Muscle of leg (tissue), 11 donors: ENCODE data around the gene ANKFN1. TPM values are rescaled to one million over a fixed set of nuclear protein-coding genes. Genes with fewer than 3 reads are reported as not detected.

Experiments
- DNase-seq: peaks from one replicate; pipeline ENCODE4 v3.0.0; 2013
- H3K27ac ChIP-seq: one replicate; pipeline ENCODE4 v1.5.1; 2013; ENCODE audit warnings: mild to moderate bottlenecking, low read length, control low read depth
- H3K27me3 ChIP-seq: one replicate; pipeline ENCODE4 v1.6.1; 2013; ENCODE audit warnings: low read length; ENCODE audit not compliant: control insufficient read depth, insufficient read depth
- H3K36me3 ChIP-seq: one replicate; pipeline ENCODE4 v1.6.1; 2013; ENCODE audit warnings: low read length; ENCODE audit not compliant: control insufficient read depth, insufficient read depth
- H3K4me1 ChIP-seq: one replicate; pipeline ENCODE4 v1.6.1; 2013; ENCODE audit warnings: low read length; ENCODE audit not compliant: control insufficient read depth, insufficient read depth
- H3K4me3 ChIP-seq: one replicate; pipeline ENCODE4 v1.5.1; 2013; ENCODE audit warnings: low read length, control low read depth
- H3K9me3 ChIP-seq: replicated peaks from 2 replicates; pipeline ENCODE4 v1.6.1; 2013; ENCODE audit warnings: low read depth, low read length; ENCODE audit not compliant: control insufficient read depth
- whole genome bisulfite sequencing: methylation state at CpG from one replicate; pipeline ENCODE4 v1.1.5; 2013; ENCODE audit warnings: missing lambda C conversion rate; ENCODE audit not compliant: insufficient coverage; 5-methylcytosine and 5-hydroxymethylcytosine counted together
- polyA plus RNA-seq, 8 donors: library from polyadenylated mRNA; unstranded; fragments of 120-200 nt; gene quantifications; one replicate each; pipeline versions ENCODE4 v1.2.1 to v1.2.3, GENCODE V29; 2013; ENCODE audit warnings: inconsistent platforms in 1 of 8, low replicate concordance in 1 of 8; ENCODE audit not compliant: insufficient read length in 8 of 8, insufficient read depth in 1 of 8
- total RNA-seq: library from RNA; stranded (reverse); fragments of 120-200 nt; gene quantifications from one replicate; pipeline ENCODE4 v1.2.4, GENCODE V29; 2013

The ANKFN1 gene
- total and polyA plus RNA-seq, 9 donors = 0.10 to 0.91 (median 0.39) TPM

DNA sequence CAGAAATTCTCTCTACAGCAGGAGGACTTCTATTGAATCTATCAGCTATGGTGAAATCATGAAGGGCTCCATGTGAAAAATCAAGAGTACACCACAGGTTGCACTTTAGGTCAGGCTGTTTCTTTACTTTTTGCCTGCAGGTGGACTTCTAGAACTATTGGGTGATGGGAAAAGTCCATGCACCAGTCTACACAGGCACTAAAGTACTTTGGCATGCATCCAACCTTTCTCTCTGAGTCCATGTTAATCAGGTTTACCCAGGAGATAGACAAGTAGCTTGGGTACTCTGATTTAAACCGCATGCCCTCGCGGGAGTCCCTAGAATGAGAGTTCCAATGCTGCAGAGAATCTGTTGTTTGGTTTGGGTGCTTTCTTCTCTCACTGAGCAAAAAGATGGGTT, 9.1 kb upstream of the ANKFN1 start:
- no peaks in the 10 kb centered on the region for H3K4me1 ChIP-seq
- H3K27me3 ChIP-seq = no peaks in the 10 kb centered on the region
- WGBS = 100% methylated on average over 3 of the region's 3 CpGs
- H3K4me3 ChIP-seq = no peak overlapping the region
- no peak for DNase-seq
- no peaks in the 10 kb centered on the region for H3K9me3 ChIP-seq
- H3K27ac ChIP-seq = no peak overlapping the region
- H3K36me3 ChIP-seq = no peaks in the 10 kb centered on the region

DNA sequence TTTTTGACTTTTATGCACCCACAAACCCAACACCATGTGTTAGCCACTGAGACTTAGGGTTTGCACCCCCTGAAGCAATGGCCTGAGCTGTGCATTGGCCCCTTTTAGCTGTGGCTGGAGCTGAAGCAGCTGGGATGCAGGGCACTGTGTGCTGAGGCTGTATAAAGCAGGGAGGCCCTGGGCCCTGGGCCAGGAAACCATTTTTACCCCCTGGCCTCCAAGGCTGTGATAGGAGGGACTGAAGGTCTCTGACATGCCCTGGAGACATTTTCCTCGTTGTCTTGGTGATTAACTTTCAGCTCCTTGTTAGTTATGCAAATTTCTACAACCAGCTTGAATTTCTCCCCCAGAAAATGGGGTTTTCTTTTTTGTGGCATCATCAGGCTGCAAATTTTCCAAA, 6.7 kb upstream of the ANKFN1 start:
- no peak for DNase-seq
- Histone ChIP-seq H3K4me3 (no peak overlapping the region), H3K9me3 (no peaks in the 10 kb centered on the region), H3K27ac (no peak overlapping the region), H3K4me1 (no peaks in the 10 kb centered on the region), H3K36me3 (no peaks in the 10 kb centered on the region), H3K27me3 (no peaks in the 10 kb centered on the region)
- WGBS = no CpG with 5 or more reads among the region's 1 CpG

DNA sequence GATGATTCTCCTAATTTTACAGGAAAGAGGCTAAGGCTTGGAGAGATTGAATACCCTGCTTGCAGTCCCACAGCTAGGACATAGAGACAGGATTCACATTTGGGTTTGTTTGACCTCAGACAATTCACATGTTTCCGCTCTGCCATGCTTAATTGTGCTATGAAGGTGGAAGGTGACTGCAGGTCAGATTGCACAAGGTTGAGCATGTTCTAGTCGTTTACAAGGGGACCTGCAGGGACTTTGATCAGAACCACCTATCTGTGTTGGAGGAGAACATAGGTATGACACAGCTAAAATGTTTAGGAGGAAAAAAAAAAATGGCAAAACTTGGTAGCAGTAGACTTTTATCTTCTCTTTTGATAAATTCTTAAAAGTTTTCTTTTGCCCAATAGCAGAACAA, 4.9 kb upstream of the ANKFN1 start:
- DNase-seq = no peak
- H3K27me3 ChIP-seq = peaks cover 2% of the 10 kb centered on the region
- H3K27ac ChIP-seq = no peak overlapping the region
- WGBS = 67% methylated on average over 2 of the region's 2 CpGs
- H3K36me3 ChIP-seq = no peaks in the 10 kb centered on the region
- H3K4me1 ChIP-seq = no peaks in the 10 kb centered on the region
- H3K4me3 ChIP-seq = no peak overlapping the region
- no peaks in the 10 kb centered on the region for H3K9me3 ChIP-seq

DNA sequence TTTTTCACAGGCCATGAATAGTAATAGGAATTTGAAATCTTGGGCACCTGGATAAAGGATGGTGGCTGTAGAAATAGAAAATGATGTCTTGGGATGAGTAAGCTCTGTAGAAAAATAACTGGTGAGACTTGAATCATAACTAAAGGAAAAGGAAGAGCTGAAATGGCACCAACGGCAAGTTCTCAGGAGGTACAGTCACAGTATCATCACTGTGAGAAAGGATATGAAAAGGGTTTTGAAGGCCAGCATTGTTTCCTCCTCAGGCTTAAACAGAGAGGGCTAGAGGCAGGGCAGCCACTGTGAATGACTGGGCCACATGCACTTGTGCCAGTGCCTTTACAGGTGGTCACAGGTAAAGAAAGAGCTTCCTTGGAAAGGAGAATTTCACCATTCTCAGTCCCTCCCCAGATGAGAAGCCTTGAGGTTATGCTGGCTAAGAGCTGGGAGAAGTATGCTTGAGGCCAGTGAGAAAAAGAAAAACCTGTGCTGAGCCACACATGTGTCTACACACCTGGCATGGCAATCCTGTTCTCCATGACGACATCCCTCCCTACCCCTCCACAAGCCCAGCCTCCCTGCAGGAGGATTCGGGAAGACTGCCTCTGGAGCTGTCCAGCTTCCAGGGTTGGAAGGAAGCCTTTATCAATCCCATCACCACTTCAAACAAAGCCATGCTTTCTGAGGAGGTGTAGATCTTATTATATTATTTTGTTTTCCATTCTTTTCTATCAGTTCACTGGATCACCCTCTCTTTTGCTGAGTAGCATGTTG, 3.8 kb upstream of the ANKFN1 start:
- no peak overlapping the region for H3K4me3 ChIP-seq
- no peak overlapping the region for H3K27ac ChIP-seq
- H3K9me3 ChIP-seq = no peaks in the 10 kb centered on the region
- DNase-seq = no peak
- 100% methylated on average over 1 of the region's 3 CpGs for WGBS
- H3K36me3 ChIP-seq = no peaks in the 10 kb centered on the region
- no peaks in the 10 kb centered on the region for H3K4me1 ChIP-seq
- H3K27me3 ChIP-seq = peaks cover 3% of the 10 kb centered on the region

DNA sequence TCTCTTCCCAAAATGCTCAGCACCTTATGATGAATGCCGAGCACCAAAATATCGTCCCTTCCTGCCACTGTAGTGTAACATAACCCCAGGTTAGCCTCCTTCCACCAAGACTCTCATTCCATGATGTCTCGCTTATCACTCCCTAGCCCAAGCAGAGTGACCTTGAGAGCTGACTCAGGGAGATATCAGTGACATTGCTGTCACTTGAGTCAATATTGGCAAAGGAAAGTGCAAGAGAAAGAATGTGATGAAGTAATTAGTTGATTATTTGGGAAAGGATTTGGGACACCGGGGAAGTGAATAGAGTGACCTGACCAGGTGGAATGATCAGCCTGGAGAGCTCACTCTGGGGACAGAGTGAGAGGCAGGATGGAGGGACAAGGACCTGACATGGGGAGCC, 2.6 kb upstream of the ANKFN1 start:
- no peaks in the 10 kb centered on the region for H3K4me1 ChIP-seq
- H3K4me3 ChIP-seq = no peak overlapping the region
- H3K9me3 ChIP-seq = no peaks in the 10 kb centered on the region
- H3K27ac ChIP-seq = no peak overlapping the region
- no peaks in the 10 kb centered on the region for H3K36me3 ChIP-seq
- DNase-seq = no peak
- WGBS = 94% methylated on average over 4 of the region's 4 CpGs
- H3K27me3 ChIP-seq = peaks cover 3% of the 10 kb centered on the region

DNA sequence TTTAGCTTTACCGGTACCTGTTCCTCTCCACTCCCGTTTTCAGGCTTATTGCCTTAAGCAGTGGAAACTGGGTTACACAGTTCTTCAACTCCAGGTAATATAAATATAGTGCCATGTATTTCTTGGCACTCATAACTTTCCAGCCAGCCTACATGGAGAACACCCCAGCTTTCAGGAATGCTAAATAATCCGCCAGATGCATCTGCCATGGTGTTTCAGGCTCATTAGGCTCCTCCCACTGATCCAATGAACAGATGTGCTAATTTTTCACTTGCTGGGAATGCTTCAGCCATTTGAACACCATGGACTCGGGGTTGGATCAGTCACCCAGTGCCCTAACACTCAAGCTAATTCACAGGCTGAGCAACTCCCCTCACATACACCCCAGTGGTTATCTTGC, 4.6 kb downstream of the ANKFN1 start:
- H3K27me3 ChIP-seq = peaks cover 3% of the 10 kb centered on the region
- no peak overlapping the region for H3K27ac ChIP-seq
- H3K36me3 ChIP-seq = no peaks in the 10 kb centered on the region
- H3K9me3 ChIP-seq = no peaks in the 10 kb centered on the region
- H3K4me1 ChIP-seq = no peaks in the 10 kb centered on the region
- DNase-seq = peak; percentile 51
- WGBS = 70% methylated on average over 1 of the region's 4 CpGs
- H3K4me3 ChIP-seq = no peak overlapping the region

DNA sequence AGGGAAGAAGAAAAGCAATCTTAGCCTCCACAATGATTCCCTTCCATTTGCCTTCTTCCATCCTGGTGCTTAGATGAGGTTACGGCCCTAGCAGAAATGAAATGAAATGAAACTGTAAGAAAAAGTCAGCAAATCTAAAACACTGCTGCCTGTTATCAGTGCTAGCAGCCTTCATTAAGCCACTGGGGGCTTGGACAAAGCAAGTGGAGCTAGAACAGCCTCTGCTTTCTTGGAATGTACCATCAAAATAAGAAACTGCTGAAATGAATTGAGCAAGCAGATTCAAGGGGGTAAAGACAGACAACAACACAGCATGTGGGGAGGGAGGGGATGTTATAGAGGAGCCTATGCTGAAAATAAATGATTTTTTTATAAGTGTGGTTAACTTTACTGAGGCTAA, 5.1 kb downstream of the ANKFN1 start:
- Histone ChIP-seq H3K27ac (no peak overlapping the region), H3K4me1 (no peaks in the 10 kb centered on the region), H3K4me3 (no peak overlapping the region), H3K27me3 (peaks cover under 1% of the 10 kb centered on the region), H3K36me3 (no peaks in the 10 kb centered on the region), H3K9me3 (no peaks in the 10 kb centered on the region)
- DNase-seq = no peak
- no CpG with 5 or more reads among the region's 1 CpG for WGBS

DNA sequence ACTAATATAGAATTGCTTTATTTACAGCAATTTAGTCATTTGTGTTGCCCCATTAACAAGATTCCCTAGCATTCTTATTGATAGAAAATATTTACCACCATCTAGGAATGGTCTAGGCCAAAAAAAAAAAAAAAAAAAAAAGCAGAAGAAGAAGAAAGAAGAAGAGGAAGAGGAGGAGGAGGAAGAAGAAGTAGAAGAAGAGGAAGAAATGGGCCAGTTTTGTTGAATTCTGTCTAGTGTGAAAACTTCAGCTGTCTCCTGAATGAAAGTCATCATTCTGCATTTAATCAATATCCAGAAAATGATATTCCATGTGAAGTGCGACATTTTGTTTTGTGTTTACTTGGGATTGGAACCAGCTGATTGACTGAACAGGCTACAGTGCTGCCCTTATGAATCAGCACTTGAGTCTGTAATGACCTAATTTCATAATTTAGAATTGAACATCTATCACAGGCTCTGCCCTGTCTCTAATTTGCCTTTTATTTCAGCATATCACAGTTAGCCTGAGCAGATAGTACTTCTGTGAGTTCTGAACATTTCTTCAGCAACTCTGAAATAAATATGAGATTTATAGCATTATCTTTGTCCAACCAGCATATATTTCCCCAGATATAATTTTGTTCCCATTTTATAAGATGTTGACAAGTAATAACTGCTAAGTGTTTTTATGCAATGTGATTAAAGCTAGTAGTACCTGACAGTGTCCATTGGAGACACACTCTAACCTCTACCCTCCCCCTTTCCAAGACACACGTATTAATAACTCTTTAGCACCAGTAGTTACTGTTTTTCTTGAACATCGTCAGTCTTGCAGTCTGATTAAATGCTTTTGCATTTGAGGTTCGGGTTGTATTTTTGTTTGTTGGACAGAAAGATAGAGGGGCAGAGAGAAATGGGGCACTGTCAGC, 5.9 kb downstream of the ANKFN1 start:
- WGBS = 17% methylated on average over 1 of the region's 4 CpGs

DNA sequence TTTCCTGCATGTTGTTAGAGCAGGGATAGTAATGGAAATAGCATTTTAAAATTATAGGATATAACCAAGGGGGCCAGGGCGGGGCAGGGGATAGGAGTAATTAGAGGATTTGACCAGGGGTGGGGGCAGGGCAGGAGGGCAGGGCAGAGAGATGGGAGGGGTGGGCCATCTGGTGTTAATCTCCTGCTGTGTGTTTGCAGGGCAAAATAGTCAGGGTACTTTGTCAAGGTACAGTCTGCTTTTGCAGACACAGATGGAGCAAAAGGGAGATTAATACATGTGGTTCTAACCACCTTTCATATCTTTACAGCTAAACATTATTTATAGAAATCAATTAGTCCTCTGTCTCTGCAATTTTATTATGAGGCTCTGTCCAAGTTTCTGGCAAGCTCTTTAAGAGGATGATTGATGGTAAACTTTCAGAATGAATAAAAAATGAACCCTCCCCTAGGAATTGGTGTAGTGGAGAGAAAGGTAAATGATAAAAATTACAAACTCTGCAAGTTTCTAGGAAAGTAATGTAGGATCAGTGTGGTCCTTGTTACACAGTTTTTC, 6.6 kb downstream of the ANKFN1 start:
- no peak for DNase-seq
- H3K36me3 ChIP-seq = no peaks in the 10 kb centered on the region
- H3K4me3 ChIP-seq = no peak overlapping the region
- no peaks in the 10 kb centered on the region for H3K4me1 ChIP-seq
- no peaks in the 10 kb centered on the region for H3K9me3 ChIP-seq
- H3K27me3 ChIP-seq = no peaks in the 10 kb centered on the region
- no peak overlapping the region for H3K27ac ChIP-seq
- WGBS = 33% methylated on average over 1 of the region's 1 CpG

More for the DNA sequence above, 5.9 kb downstream of the ANKFN1 start:
- no peaks in the 10 kb centered on the region for H3K36me3 ChIP-seq
- no peaks in the 10 kb centered on the region for H3K27me3 ChIP-seq
- no peak overlapping the region for H3K4me3 ChIP-seq
- H3K4me1 ChIP-seq = no peaks in the 10 kb centered on the region
- H3K9me3 ChIP-seq = no peaks in the 10 kb centered on the region
- no peak for DNase-seq
- no peak overlapping the region for H3K27ac ChIP-seq

DNA sequence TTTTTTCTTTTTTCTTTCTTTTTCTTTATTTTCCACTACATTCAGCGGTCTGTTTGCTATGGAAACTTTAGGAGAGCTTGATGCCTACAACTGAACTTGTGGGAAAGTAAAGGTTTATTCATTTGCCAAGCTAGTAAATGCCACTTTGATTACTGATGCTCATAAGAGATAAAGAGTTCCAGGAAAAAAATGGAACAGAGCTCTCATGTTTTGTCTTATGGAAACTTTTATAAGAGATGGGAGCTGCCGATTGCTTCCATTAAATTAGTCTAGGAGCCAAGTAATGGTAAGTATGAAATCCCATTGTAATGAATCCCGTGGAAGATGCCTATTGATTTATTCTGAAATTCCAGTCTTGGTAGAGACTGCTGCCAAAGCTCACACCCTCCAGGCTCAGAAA, 7.1 kb downstream of the ANKFN1 start:
- Histone ChIP-seq H3K4me3 (no peak overlapping the region), H3K27me3 (no peaks in the 10 kb centered on the region), H3K9me3 (no peaks in the 10 kb centered on the region), H3K4me1 (no peaks in the 10 kb centered on the region), H3K27ac (no peak overlapping the region), H3K36me3 (no peaks in the 10 kb centered on the region)
- no peak for DNase-seq
- WGBS = 40% methylated on average over 1 of the region's 3 CpGs
